Vagina (tissue), 2 donors: ENCODE results near the gene ZFYVE26. TPM values are rescaled to one million over a fixed set of nuclear protein-coding genes. Genes with fewer than 3 reads are reported as not detected.
A peak's percentile ranks its signal among the peaks of the same experiment; 100 is the strongest.
"Not testable (repeated sequence)": the region's sequence is repeated elsewhere in the genome, so short reads cannot be mapped to it uniquely, and the experiment has no call there.

Experiments
- DNase-seq, 2 donors: peaks; one replicate each; pipeline ENCODE4 v3.0.0-alpha.2; 2017; ENCODE audit errors: extremely low spot score in 2 of 2
- H3K27ac ChIP-seq: fragments of 200-600 bp; sonication (generic); one replicate; pipeline ENCODE4 v1.5.1; 2019
- H3K27me3 ChIP-seq: fragments of 200-600 bp; sonication (generic); one replicate; pipeline ENCODE4 v1.5.1; 2019
- H3K36me3 ChIP-seq, 2 donors: fragments of 200-600 bp; sonication (generic); one replicate each; pipeline ENCODE4 v1.5.1; 2017 to 2019
- H3K4me1 ChIP-seq: fragments of 200-600 bp; sonication (generic); one replicate; pipeline ENCODE4 v1.5.1; 2019
- H3K4me3 ChIP-seq, 2 donors: fragments of 200-600 bp; sonication (generic); 1 replicate in 1 of 2; 2 replicates in 1 of 2; pipeline ENCODE4 v1.5.1; 2016 to 2019
- H3K9me3 ChIP-seq: fragments of 200-600 bp; sonication (generic); one replicate; pipeline ENCODE4 v1.5.1; 2019
- POLR2A ChIP-seq, 2 donors: fragments of 450-650 bp; IDR thresholded peaks; one replicate each; pipeline ENCODE4 v1.6.1; 2017; ENCODE audit warnings: antibody characterized with exemption in 2 of 2, mild to moderate bottlenecking in 2 of 2, moderate library complexity in 2 of 2
- POLR2AphosphoS5 ChIP-seq, 2 donors: sonication (generic); formaldehyde crosslinking; IDR thresholded peaks; one replicate each; pipeline ENCODE4 v1.9.0; 2017; ENCODE audit warnings: antibody characterized with exemption in 2 of 2, mild to moderate bottlenecking in 2 of 2, low read depth in 1 of 2; ENCODE audit not compliant: insufficient read depth in 1 of 2
- intact Hi-C: fragments of 100-400 bp; cut with DNase I; formaldehyde crosslinking; loops from one replicate; pipeline ENCODE4 v1.15.1; 2023
- total RNA-seq: library from RNA; depleted of rRNA; stranded (reverse); fragments of >200 nt; gene quantifications from one replicate; pipeline ENCODE4 v1.2.3, GENCODE V29; 2016
- TF ChIP-seq, protein P1 (sequence below), 3 experiments: fragments of 450-650 bp in 2 of 3; fragments of 200-600 bp in 1 of 3; sonication (generic) in 1 of 3; IDR thresholded peaks; one replicate each; pipeline ENCODE4 v1.5.1; 2017 to 2019; ENCODE audit warnings: antibody characterized with exemption in 3 of 3, mild to moderate bottlenecking in 2 of 3, moderate library complexity in 2 of 3

The ZFYVE26 gene
- total RNA-seq, 1 donor from 2014 or later, result 30.2 TPM

DNA sequence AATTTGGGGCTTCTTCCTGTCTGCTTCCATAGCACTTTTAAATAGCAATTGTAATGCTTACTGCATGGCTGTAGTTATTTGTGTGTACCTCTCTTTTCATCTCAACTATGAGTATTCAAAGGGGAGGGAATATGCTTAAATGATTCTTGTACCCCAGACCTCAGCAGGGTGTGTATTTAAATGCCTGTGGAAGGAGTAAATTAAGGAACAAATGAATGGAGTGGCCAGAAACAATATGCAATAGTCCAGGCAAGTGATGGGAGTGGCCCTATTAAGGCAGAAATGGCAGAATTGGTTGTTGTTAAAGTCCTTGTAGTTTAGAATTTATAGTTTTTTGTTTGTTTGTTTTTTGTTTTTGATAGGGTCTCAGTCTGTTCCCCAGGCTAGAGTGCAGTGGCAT is 4.7 kb upstream of the ZFYVE26 start:
- H3K36me3 ChIP-seq, result peaks cover 0 to 9% of the 10 kb centered on the region in 2 donors
- no peaks in the 10 kb centered on the region for H3K27me3 ChIP-seq
- no peaks in the 10 kb centered on the region for H3K4me1 ChIP-seq
- intact Hi-C loops, result no loop called here
- H3K9me3 ChIP-seq, result no peaks in the 10 kb centered on the region
- DNase-seq, result no peak
- TF ChIP-seq, protein P1, sequence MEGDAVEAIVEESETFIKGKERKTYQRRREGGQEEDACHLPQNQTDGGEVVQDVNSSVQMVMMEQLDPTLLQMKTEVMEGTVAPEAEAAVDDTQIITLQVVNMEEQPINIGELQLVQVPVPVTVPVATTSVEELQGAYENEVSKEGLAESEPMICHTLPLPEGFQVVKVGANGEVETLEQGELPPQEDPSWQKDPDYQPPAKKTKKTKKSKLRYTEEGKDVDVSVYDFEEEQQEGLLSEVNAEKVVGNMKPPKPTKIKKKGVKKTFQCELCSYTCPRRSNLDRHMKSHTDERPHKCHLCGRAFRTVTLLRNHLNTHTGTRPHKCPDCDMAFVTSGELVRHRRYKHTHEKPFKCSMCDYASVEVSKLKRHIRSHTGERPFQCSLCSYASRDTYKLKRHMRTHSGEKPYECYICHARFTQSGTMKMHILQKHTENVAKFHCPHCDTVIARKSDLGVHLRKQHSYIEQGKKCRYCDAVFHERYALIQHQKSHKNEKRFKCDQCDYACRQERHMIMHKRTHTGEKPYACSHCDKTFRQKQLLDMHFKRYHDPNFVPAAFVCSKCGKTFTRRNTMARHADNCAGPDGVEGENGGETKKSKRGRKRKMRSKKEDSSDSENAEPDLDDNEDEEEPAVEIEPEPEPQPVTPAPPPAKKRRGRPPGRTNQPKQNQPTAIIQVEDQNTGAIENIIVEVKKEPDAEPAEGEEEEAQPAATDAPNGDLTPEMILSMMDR (IDR thresholded peaks at IDR 0.05), result no peak
- no peak for TF ChIP-seq POLR2A (IDR thresholded peaks at IDR 0.05)
- TF ChIP-seq POLR2AphosphoS5 (IDR thresholded peaks at IDR 0.05; ENCODE audit: insufficient read depth in 1 of 2, low read depth in 1 of 2), result no peak
- H3K4me3 ChIP-seq, result peak overlapping the region in 1 of 2 donors; percentile 76
- H3K27ac ChIP-seq, result peak overlapping the region; percentile 84

GRCh38 chr14:67820428-67820971 is 4.1 kb upstream of the ZFYVE26 start:
- DNase-seq, result no peak
- intact Hi-C loops, result no loop called here
- H3K27ac ChIP-seq, result peak overlapping the region; percentile 84
- no peaks in the 10 kb centered on the region for H3K9me3 ChIP-seq
- peak overlapping the region; percentile 76 to 80 for H3K4me3 ChIP-seq
- peaks cover 0 to 5% of the 10 kb centered on the region in 2 donors for H3K36me3 ChIP-seq
- H3K27me3 ChIP-seq, result no peaks in the 10 kb centered on the region
- no peak for TF ChIP-seq POLR2A (IDR thresholded peaks at IDR 0.05)
- TF ChIP-seq, protein P1 (IDR thresholded peaks at IDR 0.05), result no peak
- no peak for TF ChIP-seq POLR2AphosphoS5 (IDR thresholded peaks at IDR 0.05; ENCODE audit: insufficient read depth in 1 of 2, low read depth in 1 of 2)
- H3K4me1 ChIP-seq, result peaks cover 5% of the 10 kb centered on the region

- no peaks in the 10 kb centered on the region for H3K27me3 ChIP-seq
- no peaks in the 10 kb centered on the region for H3K9me3 ChIP-seq
- peak within 1 kb of the TSS; percentile 76 to 80 for H3K4me3 ChIP-seq
- H3K27ac ChIP-seq, result peak within 1 kb of the TSS; percentile 84
- DNase-seq, result no peak
- H3K4me1 ChIP-seq, result peaks cover 12% of the 10 kb centered on the region
- no peaks in the 10 kb centered on the region for H3K36me3 ChIP-seq
- TF ChIP-seq, protein P1 (IDR thresholded peaks at IDR 0.05), result no peak
- TF ChIP-seq POLR2AphosphoS5 (IDR thresholded peaks at IDR 0.05; ENCODE audit: insufficient read depth in 1 of 2, low read depth in 1 of 2), result peak in 1 of 2 donors; percentile 86
- intact Hi-C loops, result no loop called here
These were observed 3.4 kb upstream of the ZFYVE26 start, which contains the start of gene RAD51B for GRCh38 chr14:67819563-67820421. Gene RAD51B, plus strand, starts transcription at chr14:67819779.

DNA sequence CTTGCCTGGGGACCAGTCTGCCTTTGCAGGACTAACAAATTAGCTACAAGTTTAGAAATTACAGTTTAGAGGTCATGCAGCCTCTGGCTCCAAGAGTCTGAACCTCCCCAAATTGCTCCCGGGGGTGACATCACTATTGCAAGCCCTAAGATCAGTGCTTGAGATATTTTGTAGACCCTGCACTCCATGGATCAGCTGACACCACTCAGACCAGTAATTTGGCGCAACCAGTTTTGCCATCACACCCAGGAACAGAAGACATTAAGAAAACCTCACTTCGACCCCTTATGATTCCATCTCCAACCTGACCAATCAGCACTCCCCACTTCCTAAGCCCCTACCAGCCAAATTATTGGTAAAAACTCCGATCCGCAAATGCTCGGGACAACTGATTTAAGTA is 2.1 kb upstream of the ZFYVE26 start:
- H3K4me1 ChIP-seq, result peaks cover 17% of the 10 kb centered on the region
- not testable (repeated sequence) for H3K27me3 ChIP-seq

GRCh38 chr14:67817750-67818438 is 1.5 kb upstream of the ZFYVE26 start:
- Histone ChIP-seq H3K4me1 (peaks cover 17% of the 10 kb centered on the region), H3K36me3 (no peaks in the 10 kb centered on the region), H3K27me3 (no peaks in the 10 kb centered on the region), H3K27ac (no peak overlapping the region), H3K4me3 (no peak overlapping the region), H3K9me3 (no peaks in the 10 kb centered on the region)
- intact Hi-C loops, result no loop called here
- TF ChIP-seq POLR2A (IDR thresholded peaks at IDR 0.05), result no peak
- TF ChIP-seq, protein P1 (IDR thresholded peaks at IDR 0.05), result no peak
- no peak for TF ChIP-seq POLR2AphosphoS5 (IDR thresholded peaks at IDR 0.05; ENCODE audit: insufficient read depth in 1 of 2, low read depth in 1 of 2)
- no peak for DNase-seq

More for the DNA sequence above, 2.1 kb upstream of the ZFYVE26 start:
- H3K36me3 ChIP-seq, H3K27ac ChIP-seq, DNase-seq, H3K9me3 ChIP-seq, H3K4me3 ChIP-seq, intact Hi-C loops: not testable (repeated sequence)
